Measurements from ENCODE around the gene TTBK2.

- no peak for TF ChIP-seq CTCF (IDR thresholded peaks at IDR 0.05)
- TF ChIP-seq EZH2 (IDR thresholded peaks at IDR 0.05) = no peak
- no peak for TF ChIP-seq EZH2phosphoT487 (IDR thresholded peaks at IDR 0.05)
Measured at GRCh38 chr15:42741710-42742109, 178.9 kb downstream of the TTBK2 start.

Measured in neural progenitor cell (in vitro differentiated cells).